Measurements from ENCODE around the gene IL17B.

The IL17B gene

DNA sequence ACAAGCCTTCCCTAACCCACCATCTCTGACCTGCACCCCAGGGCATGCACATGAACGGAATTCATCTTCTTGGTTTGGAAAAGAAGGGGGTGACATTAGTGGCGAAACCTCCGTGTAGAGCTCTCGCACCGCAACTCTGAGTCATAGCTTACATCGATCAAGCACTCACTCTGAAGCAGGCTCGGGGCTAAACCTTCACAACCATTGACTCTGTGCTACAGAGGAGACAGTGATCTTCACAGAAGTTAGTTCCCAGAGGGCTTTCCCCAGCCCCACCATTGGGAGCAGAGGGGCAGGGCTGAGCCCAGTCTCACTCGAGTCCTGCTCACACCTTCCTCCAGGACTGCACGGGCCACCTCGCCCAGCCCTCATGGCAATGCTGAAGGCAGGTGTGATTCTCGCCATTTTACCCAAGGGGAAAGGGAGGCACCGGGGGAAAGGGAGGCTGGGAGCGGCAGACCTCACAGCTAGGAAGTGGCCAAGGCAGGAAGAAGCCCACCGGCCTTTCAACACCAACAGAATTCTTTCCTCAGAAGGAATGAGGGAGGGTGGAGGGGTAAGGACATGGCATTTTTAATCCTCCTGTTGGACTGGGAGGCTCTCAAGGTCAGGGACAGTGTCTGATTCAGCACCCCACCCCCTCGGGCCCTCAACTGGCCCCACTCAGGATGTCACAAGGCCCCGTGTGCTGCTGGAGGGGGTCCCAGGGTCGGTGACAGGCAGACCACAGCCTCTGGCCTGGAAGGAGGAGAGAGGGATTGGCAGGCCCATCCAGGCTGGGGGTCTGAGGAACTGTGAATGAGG is 25.9 kb upstream of the IL17B start:
- no peaks in the 10 kb centered on the region for H3K4me1 ChIP-seq (ENCODE audit: insufficient read depth, low read length, severe bottlenecking)
- H3K4me3 ChIP-seq (ENCODE audit: low read depth, low read length, poor library complexity, severe bottlenecking): no peak overlapping the region
- H3F3A ChIP-seq (ENCODE audit: insufficient read depth, low read length): no peaks in the 10 kb centered on the region
- H3K27me3 ChIP-seq (ENCODE audit: insufficient read depth, low read length): no peaks in the 10 kb centered on the region; the same call in 1 of the 2 replicates
- H3K9me2 ChIP-seq (ENCODE audit: low read depth, low read length): no peaks in the 10 kb centered on the region
- H3K9ac ChIP-seq (ENCODE audit: low read length): no peak overlapping the region
- no peak overlapping the region for H2AFZ ChIP-seq (ENCODE audit: low read length)
- H3K27ac ChIP-seq (ENCODE audit: low read depth, low read length, poor library complexity, severe bottlenecking): no peak overlapping the region
- no peaks in the 10 kb centered on the region for H4K20me1 ChIP-seq (ENCODE audit: insufficient read depth, low read length)
- H3K9me3 ChIP-seq (ENCODE audit: low read length): no peaks in the 10 kb centered on the region
- H3K4me2 ChIP-seq (ENCODE audit: low read length): no peak overlapping the region
- no peak for TF ChIP-seq EZH2 (IDR thresholded peaks at IDR 0.05; ENCODE audit: borderline replicate concordance, low read length)
- TF ChIP-seq, protein P1, sequence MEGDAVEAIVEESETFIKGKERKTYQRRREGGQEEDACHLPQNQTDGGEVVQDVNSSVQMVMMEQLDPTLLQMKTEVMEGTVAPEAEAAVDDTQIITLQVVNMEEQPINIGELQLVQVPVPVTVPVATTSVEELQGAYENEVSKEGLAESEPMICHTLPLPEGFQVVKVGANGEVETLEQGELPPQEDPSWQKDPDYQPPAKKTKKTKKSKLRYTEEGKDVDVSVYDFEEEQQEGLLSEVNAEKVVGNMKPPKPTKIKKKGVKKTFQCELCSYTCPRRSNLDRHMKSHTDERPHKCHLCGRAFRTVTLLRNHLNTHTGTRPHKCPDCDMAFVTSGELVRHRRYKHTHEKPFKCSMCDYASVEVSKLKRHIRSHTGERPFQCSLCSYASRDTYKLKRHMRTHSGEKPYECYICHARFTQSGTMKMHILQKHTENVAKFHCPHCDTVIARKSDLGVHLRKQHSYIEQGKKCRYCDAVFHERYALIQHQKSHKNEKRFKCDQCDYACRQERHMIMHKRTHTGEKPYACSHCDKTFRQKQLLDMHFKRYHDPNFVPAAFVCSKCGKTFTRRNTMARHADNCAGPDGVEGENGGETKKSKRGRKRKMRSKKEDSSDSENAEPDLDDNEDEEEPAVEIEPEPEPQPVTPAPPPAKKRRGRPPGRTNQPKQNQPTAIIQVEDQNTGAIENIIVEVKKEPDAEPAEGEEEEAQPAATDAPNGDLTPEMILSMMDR (IDR thresholded peaks at IDR 0.05; ENCODE audit: low read length): no peak
- no peaks in the 10 kb centered on the region for H3K79me2 ChIP-seq (ENCODE audit: insufficient read depth, low read length)
- no peaks in the 10 kb centered on the region for H3K36me3 ChIP-seq (ENCODE audit: insufficient read depth, low read length)

DNA sequence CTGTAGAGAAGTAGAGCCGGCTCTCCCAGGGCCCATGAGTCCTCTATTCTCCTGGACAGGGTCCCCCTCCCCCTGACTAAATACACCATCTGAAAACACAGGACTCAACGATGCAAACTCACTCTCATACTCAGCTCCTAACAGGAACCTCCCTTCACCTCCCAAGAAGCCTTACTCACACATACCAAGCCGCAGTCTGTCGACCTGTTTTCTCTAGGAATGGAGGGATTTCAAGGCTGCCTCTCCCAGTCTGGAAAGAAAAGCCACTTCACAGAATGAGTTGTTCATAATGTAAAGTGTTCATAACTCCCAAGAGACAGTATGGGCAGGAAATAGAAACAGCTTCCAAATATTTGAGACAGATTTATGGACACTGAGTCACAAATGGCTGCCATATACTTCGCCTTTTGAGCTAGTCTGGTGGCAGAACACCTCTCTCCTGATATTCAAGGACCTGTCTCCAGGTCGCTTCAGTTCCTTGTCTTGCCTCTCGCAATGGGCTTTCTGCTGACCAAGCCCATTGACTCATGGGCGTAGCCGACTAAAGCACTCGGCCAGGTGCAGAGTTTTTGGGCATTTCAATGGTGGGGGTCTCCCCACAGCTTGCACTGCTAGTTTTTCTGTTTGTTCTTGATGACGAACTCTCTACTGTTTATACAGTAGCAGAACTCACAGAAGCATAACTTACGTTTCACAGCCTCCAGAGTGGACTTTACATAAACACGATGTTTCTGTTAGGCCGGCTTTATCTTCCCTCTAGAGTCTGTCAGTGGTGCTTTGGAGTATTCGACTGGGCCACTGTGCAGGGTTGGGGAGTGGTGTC is 25.0 kb upstream of the IL17B start:
- Histone ChIP-seq H3K79me2 (ENCODE audit: insufficient read depth, low read length) (no peaks in the 10 kb centered on the region), H3K27ac (ENCODE audit: low read depth, low read length, poor library complexity, severe bottlenecking) (no peak overlapping the region), H4K20me1 (ENCODE audit: insufficient read depth, low read length) (no peaks in the 10 kb centered on the region), H3K9me3 (ENCODE audit: low read length) (no peaks in the 10 kb centered on the region), H3K9ac (ENCODE audit: low read length) (no peak overlapping the region), H3K27me3 (ENCODE audit: insufficient read depth, low read length) (no peaks in the 10 kb centered on the region; the same call in 1 of the 2 replicates), H3K9me2 (ENCODE audit: low read depth, low read length) (no peaks in the 10 kb centered on the region), H3K4me1 (ENCODE audit: insufficient read depth, low read length, severe bottlenecking) (no peaks in the 10 kb centered on the region), H3K4me3 (ENCODE audit: low read depth, low read length, poor library complexity, severe bottlenecking) (no peak overlapping the region), H3F3A (ENCODE audit: insufficient read depth, low read length) (no peaks in the 10 kb centered on the region), H3K36me3 (ENCODE audit: insufficient read depth, low read length) (no peaks in the 10 kb centered on the region), H2AFZ (ENCODE audit: low read length) (no peak overlapping the region), H3K4me2 (ENCODE audit: low read length) (no peak overlapping the region)
- TF ChIP-seq EZH2 (IDR thresholded peaks at IDR 0.05; ENCODE audit: borderline replicate concordance, low read length): no peak
- TF ChIP-seq, protein P1 (IDR thresholded peaks at IDR 0.05; ENCODE audit: low read length): no peak

DNA sequence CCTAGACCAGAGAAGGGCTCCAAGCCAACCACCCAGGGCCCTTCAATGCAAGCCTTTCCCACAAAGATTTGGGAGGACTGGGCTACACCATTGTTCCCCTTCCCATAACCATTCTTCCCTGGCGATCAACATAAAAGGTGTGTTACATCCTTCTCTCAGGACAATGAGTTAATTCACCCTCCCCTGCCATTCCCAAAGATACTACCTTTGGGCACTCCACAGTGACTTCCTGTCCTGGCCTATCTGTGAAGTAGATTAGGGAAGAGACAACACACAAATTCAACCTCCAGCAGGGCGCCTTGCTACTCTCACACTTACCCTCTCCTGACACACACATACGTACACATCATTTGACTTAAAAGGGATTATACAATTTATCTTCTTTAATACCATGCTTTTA is 23.2 kb upstream of the IL17B start:
- Histone ChIP-seq H3K4me2 (ENCODE audit: low read length) (no peak overlapping the region), H3K4me3 (ENCODE audit: low read depth, low read length, poor library complexity, severe bottlenecking) (no peak overlapping the region), H3K9me3 (ENCODE audit: low read length) (no peaks in the 10 kb centered on the region), H2AFZ (ENCODE audit: low read length) (no peak overlapping the region), H3K27me3 (ENCODE audit: insufficient read depth, low read length) (peaks cover 3% of the 10 kb centered on the region; the same call in 1 of the 2 replicates), H3K36me3 (ENCODE audit: insufficient read depth, low read length) (no peaks in the 10 kb centered on the region), H3F3A (ENCODE audit: insufficient read depth, low read length) (no peaks in the 10 kb centered on the region), H4K20me1 (ENCODE audit: insufficient read depth, low read length) (no peaks in the 10 kb centered on the region), H3K9ac (ENCODE audit: low read length) (no peak overlapping the region), H3K4me1 (ENCODE audit: insufficient read depth, low read length, severe bottlenecking) (no peaks in the 10 kb centered on the region), H3K27ac (ENCODE audit: low read depth, low read length, poor library complexity, severe bottlenecking) (no peak overlapping the region), H3K79me2 (ENCODE audit: insufficient read depth, low read length) (no peaks in the 10 kb centered on the region), H3K9me2 (ENCODE audit: low read depth, low read length) (no peaks in the 10 kb centered on the region)
- TF ChIP-seq EZH2 (IDR thresholded peaks at IDR 0.05; ENCODE audit: borderline replicate concordance, low read length): no peak
- TF ChIP-seq, protein P1 (IDR thresholded peaks at IDR 0.05; ENCODE audit: low read length): no peak
